GM12875 (cell line): ENCODE measurements around the gene ITPR1.

Source experiments
- H3K4me3 ChIP-seq: one replicate; pipeline ENCODE4 v1.5.1; 2011; ENCODE audit warnings: low read depth, low read length, control low read depth
- CTCF ChIP-seq: IDR thresholded peaks from 2 replicates; pipeline ENCODE4 v1.5.1; 2011; ENCODE audit warnings: low read depth, mild to moderate bottlenecking, control low read depth, inconsistent platforms, low read length, moderate library complexity, borderline replicate concordance; ENCODE audit not compliant: insufficient read depth

The ITPR1 gene

GRCh38 chr3:4716706-4717362 is 223.7 kb downstream of the ITPR1 start:
- TF ChIP-seq CTCF, result no peak
- H3K4me3 ChIP-seq, result no peak overlapping the region

GRCh38 chr3:4717363-4717740 is 224.2 kb downstream of the ITPR1 start:
- no peak for TF ChIP-seq CTCF
- no peak overlapping the region for H3K4me3 ChIP-seq

GRCh38 chr3:4718179-4718736 is 225.1 kb downstream of the ITPR1 start:
- TF ChIP-seq CTCF, result no peak
- no peak overlapping the region for H3K4me3 ChIP-seq

- TF ChIP-seq CTCF, result no peak
- H3K4me3 ChIP-seq, result no peak overlapping the region
Measured at GRCh38 chr3:4719046-4719501, 225.9 kb downstream of the ITPR1 start.

GRCh38 chr3:4720316-4721075 is 227.3 kb downstream of the ITPR1 start:
- no peak overlapping the region for H3K4me3 ChIP-seq

GRCh38 chr3:4721511-4721911 is 228.4 kb downstream of the ITPR1 start:
- H3K4me3 ChIP-seq, result no peak overlapping the region

More at GRCh38 chr3:4720316-4721075, 227.3 kb downstream of the ITPR1 start:
- TF ChIP-seq CTCF, result peak; percentile 15; the same call in 1 of the 2 replicates

More at GRCh38 chr3:4721511-4721911, 228.4 kb downstream of the ITPR1 start:
- no peak for TF ChIP-seq CTCF
